CD4-positive, alpha-beta T cell treated with Interleukin-12 subunit alpha and Interleukin-12 subunit beta, for 1 hour (primary cell): ENCODE data around the gene TMEM237.
"Not testable (repeated sequence)": the region's sequence is repeated elsewhere in the genome, so short reads cannot be mapped to it uniquely, and the experiment has no call there.

ENCODE experiments used
- DNase-seq: peaks from one replicate; pipeline ENCODE4 v3.0.0-alpha.2; 2020

The TMEM237 gene, protein sequence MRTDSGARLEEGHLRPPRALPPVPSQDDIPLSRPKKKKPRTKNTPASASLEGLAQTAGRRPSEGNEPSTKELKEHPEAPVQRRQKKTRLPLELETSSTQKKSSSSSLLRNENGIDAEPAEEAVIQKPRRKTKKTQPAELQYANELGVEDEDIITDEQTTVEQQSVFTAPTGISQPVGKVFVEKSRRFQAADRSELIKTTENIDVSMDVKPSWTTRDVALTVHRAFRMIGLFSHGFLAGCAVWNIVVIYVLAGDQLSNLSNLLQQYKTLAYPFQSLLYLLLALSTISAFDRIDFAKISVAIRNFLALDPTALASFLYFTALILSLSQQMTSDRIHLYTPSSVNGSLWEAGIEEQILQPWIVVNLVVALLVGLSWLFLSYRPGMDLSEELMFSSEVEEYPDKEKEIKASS

DNA sequence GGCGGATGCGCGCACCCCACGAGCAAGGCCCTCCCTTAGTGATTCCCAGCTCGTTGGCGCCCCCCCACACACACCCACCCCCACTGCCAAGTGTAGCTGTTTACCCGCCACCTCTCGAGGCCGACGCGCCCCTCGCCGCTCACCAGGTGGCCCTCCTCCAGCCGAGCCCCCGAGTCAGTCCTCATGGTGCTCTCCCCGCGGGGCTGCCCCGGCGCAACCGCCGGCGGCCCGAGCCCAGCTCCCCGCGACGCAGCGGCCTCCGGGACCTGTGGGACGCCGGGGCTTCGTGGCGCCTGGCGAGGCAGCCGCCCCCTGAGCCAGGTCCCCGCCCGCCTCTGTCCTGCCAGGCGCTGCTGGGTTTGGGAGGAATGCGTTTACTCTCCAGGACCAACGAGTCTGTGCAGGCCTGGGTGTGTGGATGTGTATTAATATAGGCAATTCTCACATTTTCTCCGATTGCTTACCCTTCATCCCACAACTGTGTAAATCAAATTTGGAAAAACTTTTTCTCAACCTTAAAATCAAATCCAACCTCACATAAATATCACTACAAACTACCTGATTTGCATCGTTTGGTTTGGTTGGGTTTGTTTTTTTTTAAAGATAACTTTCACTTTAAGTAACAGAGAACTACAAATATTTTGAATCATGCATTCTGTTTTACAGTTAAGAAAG, at the start of gene TMEM237:
TSS of gene TMEM237 (minus strand) at position 288 of the 675 bp plus-strand sequence. CDS start at position 185, 103 bp downstream.
- peak; percentile 60 for DNase-seq

DNA sequence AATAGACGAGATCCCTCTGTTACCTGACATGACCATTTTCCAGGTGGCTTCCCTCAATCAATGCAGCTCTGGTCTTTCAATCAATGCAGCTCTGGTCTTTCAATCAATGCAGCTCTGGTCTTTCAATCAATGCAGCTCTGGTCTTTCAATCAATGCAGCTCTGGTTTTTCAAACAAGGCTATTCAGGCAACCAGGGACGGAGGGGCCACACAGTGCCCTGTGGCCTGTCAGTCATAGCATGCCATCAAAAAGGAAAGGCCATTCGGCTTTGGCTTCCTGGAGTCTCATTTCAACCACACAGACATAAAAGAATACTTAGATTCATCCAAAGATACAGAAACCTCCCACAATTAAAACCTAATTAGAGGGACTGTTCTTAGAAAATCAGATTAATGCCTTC, 41.9 kb upstream of the TMEM237 start:
- DNase-seq, result no peak

DNA sequence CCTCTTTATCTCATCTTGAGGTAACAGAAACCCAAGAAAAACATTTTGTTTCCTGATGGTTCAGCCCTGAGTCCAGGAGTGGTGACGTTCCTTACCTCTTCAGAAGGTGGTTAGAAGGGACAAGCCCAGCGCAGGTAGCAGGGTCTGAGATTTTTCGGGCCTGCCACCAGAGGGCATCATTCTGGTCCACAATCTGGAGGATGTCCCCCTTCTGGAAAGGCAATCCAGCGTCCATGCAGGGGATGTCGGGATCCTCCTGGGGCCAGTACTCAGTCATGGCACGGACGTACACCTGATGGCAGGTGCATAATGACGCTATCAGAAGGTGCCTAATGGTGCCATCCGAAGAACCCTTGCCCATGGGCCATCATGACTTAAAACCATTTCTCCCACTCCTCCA, 37.4 kb upstream of the TMEM237 start:
- no peak for DNase-seq

DNA sequence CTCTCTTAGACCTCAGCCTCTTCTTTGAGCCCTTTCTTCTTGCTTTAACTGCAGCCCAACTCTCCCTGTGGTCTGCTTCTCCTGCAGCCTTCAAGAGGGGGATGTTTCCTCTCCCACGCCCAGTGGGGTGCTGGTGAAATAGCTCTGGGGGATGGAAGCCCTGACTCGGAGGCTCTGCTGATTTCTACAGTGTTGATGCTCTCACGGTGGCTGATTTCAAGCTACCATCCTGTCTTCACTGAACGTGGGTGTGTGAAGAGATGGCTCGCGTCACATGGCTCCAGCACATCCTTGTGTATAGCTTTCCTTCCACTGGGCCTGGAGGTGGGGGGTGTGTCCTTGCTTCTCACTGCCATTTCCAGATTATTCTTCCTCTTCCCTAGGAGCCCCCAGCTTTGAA, 35.1 kb upstream of the TMEM237 start:
- no peak for DNase-seq

DNA sequence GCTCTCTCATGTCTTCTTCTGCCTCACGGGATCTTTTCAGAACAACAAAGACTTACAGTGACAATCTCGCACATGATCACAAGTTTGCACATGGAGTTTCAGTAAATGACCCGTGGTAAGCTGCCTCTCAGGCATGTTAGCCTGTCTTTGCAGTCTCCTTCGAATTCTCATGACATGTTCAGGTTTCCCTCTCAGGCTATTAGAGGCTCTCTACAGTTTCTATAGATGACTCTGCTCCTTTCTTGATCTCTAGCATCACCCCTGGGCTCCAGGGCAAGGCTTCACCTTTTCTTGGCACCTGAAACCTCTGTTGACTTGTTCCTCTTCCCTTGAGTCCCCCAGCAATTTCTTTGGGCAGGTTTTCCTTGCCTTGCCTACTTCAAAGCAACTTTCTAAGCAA, 32.2 kb upstream of the TMEM237 start:
- no peak for DNase-seq

DNA sequence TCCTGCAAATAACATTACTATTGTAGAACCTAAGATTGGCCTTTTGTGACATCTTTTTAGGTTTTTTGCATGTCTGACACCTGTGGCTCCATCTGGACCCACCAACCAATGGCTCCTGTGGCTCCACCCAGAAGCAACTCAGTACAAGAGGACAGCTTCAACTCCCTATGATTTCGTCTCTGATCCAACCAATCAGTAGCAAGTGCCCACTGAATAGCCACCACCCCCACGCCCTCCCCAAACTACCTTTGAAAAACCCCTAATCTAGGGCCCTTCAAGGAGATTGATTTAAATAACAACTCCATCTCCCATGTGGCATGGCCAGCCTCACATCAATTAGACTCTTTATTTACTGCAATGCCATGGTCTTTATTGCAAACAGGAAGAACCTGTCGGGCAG, 31.5 kb upstream of the TMEM237 start:
- DNase-seq, result no peak

DNA sequence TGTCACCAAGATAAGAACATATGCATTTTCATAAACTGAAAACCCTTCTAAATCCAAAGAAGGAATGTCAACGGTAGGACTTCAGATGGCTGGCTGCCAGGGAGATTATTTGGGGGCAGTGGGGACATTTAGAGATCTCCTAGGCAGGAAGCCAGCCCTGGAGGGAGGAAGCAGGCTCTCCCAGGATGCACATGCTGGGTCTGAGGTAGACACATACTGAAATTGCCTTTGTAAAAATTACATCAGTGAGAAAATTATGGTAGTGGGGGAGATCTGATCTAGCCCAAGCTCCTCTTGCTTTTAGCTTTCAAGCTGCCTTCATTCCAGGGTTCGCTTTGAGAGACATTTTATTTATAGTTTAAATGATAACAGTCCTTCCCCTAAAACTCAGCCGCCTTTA, 31.0 kb upstream of the TMEM237 start:
- no peak for DNase-seq

DNA sequence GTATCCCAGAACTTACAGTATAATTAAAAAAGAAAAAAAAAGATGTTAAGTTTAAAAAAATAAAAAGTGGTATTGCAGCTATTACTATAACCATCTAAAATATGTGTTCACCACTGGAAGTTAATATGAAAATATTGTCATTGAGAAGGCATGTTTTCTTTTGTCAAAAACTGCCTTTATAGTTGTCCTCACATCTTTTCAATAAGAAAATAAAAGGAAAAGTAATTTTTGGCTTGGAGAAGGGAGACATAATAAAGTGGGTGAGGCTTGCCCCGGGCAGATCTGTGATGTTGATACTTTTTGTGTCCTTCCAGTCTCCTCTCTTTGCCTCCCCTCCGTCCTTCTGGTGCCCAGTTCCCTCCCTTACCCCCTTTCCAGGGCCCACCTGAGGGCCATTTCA, 30.2 kb upstream of the TMEM237 start:
- DNase-seq, result no peak

DNA sequence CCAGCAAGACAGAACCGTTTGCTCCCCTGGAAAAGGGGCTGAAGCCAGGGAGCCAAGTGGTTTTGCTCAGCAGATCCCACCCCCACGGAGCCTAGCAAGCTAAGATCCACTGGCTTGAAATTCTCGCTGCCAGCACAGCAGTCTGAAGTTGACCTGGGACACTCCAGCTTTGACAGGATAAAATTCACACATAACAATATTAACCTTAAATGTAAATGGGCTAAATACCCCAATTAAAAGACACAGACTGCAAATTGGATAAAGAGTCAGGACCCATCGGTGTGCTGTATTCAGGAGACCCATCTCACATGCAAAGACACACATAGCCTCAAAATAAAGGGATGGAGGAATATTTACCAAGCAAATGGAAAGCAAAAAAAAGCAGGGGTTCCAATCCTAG, 27.9 kb upstream of the TMEM237 start:
- DNase-seq, result not testable (repeated sequence)

DNA sequence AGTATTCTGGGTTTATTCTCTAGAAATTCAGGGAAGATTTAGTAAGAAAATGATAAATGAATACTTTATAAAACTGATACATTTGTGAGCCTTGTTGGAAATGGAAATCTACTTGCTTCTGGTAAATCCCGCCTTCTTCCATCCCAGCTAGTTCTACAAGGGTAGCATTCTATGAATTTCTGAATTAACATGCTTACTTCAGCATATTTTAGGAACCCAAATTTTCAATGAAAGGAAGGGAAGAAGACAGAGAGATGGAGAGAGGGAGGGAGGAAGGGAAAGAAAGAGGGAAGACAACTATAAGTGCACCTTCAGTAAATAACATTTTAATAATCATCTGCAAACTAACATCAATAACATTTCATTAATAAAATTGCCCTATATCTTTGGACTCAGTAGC, 26.6 kb upstream of the TMEM237 start:
- DNase-seq, result no peak

DNA sequence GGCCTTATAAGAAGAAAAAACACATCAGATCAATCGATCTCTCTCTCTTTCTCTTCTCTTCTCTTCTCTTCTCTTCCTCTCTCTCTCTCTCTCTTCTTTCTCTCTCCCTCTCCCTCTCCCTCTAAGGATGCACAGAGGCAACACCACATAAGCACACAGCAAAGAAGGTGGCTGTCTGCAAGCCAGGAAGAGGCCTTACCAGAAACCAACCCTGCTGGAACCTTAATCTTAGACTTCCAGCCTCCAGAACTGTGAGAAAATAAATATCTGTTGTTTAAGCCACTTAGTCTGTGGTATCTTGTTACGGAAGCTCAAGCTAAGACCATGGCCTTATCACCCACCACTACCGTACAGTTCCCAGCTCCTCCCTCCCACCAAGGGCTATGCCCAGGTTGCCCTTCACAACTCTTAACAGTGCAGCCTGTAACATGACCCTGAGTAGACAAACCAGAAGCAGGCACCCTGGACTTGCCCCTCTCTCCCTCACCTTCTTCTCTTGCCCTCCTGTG, 25.2 kb upstream of the TMEM237 start:
- no peak for DNase-seq

DNA sequence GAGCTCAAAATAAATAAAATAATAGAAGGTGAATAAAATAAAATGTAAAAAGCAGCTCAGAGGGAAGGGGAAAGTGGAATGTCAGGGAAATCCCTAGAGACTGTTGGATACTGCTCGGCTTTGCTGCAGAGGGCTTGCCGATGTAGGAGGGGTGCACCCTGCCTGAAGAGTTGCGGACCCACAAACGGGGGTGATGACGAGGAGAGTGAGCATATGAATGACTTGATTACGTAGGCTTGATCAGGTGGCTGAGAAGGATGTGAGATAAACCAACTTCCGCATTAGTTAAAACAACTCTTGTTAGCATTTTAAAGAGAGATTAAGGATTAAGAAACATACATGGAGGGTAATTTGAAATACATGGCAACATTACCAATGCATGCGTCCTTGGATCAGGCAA, 21.0 kb upstream of the TMEM237 start:
- DNase-seq, result no peak

DNA sequence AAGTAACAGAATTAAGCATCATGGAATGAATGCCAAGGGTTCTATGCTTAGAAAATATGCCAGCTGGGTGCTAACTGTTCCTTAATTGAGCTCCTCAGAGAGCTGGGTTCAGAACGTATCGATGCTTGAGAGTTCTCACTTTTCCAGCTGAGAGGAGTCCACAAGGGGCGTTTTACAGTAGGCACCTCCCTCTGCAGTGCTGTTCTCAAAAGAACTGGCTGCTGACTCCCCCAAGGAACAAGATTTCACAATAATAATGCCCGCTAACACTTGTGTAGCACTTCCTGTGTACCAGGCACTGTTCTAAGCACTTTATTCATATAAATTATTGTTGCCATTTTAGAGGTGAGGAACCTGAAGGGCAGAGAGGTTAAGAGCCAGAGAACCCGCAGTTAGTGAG, 18.1 kb upstream of the TMEM237 start:
- no peak for DNase-seq

DNA sequence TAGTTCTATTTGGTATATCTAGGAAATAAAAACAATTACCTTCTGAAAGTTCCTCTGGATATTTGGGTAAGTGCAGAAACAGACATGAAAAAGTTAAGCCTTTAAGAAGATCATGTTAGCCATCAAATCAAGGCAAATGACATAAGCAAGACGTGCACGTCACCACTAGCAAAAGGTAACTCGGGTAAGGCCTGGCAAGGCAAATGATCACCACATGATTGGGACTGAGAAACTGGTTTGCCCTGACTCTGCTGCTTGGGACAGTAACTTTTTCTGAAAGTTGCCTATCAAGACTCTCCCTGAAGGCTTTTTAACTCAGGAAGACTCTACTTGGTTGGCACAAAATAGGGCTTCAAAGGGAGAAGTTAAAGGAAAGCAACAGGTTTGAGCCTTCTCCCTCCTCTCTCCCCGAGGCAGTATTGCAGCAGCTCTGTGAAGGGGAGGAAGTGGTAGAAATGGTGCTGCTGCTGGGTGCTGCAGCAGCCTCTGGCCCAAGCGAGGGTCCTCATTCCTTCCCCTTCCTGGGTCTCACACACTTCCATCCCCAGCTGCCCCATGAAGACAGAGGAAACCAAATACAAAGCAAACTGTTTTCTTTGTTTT, 17.1 kb upstream of the TMEM237 start:
- no peak for DNase-seq

DNA sequence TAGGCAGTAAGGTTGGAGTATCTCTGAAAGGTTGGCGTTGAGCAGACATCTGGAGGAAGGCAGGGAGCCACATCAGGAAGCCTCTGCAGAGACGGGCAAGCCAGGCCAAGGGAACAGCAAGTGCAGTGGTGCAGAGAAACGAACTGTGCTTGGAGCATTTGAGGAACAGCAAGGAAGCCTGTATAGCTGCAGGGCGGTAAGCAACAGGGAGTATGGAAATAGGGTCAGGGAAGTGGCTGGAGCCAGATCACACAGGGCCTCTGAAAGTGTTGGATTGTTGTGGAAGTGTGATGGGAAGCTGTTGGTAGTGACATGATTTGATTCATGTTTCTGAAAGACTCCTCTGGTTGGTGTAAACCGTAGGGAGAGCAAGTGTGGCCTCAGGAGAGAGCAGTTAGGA, 13.4 kb upstream of the TMEM237 start:
- DNase-seq, result no peak

DNA sequence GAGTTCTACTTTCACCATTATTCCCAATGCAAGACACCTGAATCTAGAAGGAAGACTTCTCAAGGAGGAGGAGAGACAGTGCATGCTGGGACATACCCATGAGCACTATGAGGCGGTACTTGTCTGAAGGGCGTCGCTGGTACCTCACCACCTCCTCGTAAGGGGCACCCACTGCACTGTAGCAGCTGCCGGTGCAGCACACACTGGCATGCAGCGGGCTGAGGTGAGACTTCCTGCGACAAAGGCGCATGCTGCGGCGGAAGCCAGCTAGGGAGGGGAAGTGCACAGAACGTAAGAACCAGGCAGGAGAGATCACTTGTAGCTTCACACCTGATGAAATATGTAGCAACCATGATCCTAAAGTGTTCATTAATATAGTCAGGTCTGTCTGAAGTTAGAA, 12.8 kb upstream of the TMEM237 start:
- DNase-seq, result peak; percentile 51

DNA sequence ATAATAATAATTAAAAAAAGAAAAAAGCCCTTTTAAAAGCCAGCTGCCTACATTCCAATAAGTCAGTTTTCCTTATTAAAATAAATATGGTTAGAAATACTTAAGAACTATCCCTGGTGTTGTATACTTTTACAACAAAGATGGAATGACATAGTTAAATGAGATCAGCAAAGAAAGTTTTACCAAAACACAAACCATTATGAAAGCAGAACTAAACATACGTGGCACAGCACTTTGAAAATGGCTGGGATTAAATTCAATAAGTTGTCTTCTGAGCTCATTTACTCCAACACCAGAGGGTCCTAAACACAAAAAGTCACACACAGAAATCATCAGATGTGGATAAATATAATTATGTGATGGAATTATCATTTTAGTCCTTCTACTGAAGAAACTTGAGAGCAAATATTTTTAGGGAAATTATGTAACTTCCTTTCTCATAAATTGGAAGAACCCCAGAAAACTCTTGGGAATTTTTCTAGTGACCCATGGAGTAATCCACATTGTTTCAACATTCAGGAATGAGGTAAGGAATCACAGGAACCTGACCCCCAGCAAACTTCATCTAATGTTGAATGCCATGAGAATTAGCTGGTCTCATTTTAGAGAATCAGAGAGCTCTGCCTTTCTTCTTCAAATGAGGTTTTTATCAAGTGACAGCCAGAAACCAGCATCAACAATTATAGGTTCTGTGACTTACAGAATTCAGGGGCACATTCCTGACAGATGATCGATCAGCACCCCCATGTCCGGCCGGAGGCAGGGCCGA, 11.5 kb upstream of the TMEM237 start:
- no peak for DNase-seq

DNA sequence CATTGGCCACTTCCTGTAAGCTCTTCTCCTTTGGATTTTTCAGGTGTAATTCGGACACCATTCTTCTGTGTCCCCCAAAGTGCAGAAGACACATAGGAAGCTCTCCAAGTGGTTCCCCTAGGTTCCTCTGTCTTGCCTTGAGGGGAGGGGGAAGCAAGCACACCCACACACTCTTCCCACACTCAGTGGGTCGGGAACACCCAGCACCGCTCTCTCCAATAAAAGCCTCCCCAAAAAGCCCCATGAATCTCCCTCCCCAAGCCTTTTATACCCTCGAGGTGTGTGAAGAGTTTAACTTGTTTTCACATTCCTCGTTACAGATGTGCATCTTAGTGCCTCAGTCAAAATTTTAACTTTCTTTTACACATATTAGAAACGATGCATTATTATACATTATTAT, 9.9 kb upstream of the TMEM237 start:
- DNase-seq, result no peak

DNA sequence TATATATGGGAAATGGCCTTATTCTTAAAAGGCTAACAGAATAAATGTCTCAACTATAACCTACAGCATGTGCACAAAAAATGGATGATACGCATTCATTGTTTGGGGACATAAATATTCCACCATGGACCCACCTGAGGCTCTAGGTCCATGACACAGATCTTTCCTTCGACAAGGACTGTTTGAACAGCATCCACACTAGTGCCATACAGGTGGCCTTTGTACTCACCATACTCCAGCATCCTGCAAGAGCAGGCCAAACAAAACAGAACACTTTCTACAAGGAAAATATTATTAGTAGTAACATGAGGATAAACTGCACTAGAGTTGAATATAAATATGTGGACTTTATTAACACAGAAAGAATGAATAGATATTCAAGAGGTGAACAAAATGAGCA, 6.1 kb upstream of the TMEM237 start:
- DNase-seq, result no peak

DNA sequence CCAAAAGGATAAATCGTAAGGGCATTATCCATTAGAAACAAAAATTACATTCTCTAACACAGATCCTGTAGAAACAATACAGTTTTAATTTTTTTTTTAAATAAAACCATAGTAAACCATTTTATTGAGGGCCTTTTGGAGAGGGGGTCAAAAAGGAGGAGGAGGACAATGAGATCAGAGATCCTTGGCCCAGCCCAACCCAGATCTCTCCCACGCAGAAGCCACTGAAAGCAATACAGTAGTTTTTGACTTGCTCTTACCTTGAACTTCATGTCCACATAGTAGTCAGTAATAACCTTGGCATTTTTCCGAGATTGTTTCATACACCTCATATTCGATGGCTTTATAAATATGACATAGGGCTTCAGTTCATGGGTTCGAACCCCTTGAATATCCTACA, 4.1 kb upstream of the TMEM237 start:
- DNase-seq, result no peak

DNA sequence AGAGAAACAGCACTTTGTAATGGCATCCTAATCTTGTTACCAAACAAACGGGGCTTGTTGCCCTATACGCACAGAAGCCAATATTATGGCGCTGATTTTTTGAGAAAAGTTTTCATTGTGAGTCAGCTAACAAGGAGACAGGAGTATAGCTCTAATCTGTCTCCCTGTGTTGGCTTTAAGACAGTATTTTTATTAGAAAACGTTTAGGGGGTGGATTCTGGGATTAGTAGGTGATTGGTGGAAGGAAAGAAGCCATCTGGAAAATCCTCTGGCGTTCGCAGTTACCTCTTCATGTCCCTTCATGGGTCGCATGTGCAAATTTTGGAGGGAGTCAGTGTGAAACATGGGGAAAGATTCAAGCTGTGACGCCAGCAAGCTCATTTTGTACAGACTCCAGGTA, 698 bp upstream of the TMEM237 start:
- no peak for DNase-seq

DNA sequence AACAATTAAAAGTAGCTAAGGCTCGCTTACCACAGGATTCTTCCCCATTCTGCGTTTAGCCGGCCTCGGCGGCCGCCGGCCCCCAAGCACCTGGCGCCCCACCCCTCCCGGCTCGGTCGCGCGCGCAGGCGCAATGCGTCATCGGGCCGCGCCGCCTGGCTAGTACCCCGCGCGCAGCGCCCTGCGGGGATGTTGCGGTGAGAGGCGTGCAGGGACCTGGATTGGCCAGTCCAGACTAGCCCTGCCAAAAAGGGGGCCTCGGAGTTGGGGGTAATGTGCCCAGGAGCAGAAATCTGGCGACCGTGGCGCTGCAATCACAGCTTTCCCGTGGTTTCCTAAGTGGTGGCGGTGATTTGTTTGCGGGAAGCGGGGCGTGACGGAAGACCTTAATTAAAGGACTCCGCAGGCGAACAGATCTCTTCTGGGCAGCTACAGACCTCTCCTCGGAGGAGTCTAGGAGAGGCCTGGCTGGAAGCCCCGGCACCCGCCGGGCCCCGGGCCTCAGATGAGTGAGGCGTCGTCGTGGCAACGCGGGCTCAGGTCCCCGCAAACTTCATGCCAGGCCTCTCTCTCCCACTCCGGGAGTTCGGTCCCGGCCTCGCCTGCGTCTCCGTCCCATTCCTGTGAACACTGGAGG, 606 bp downstream of the TMEM237 start:
- DNase-seq, result peak; percentile 85

DNA sequence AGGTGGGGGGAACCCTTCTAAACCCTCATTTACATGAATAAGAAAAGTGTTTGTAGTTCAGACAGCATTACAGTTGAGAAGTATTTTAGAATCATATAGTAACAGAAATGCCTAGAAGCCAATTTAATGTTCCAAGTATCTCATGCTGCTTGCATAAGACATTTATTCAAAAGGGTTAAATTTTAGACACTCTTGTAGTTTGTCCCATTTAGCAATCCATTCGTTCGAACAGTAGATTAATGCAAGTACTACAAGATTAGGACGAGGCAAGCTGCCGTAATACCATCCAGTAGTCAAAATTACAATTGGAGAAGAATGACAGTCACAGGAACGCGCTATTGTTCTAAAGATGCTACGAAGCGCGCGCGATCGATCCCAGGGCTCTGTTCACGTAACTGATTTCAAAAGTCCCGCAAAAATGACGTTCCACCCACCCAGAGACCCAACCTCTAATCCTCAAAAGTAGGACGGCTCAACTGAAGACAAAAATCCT, 1.2 kb downstream of the TMEM237 start:
- DNase-seq, result no peak
